NCI-H1048 (cell line): ENCODE measurements around the gene CFLAR.
"Not testable (repeated sequence)": the region's sequence is repeated elsewhere in the genome, so short reads cannot be mapped to it uniquely, and the experiment has no call there.

Experiments used
- DNase-seq: peaks from one replicate; lab custom pipeline; 2025; lab: John Stamatoyannopoulos, UW

Gene CFLAR

GRCh38 chr2:201183365-201183727 lies 67.4 kb downstream of the CFLAR start:
- DNase-seq: no peak

DNA sequence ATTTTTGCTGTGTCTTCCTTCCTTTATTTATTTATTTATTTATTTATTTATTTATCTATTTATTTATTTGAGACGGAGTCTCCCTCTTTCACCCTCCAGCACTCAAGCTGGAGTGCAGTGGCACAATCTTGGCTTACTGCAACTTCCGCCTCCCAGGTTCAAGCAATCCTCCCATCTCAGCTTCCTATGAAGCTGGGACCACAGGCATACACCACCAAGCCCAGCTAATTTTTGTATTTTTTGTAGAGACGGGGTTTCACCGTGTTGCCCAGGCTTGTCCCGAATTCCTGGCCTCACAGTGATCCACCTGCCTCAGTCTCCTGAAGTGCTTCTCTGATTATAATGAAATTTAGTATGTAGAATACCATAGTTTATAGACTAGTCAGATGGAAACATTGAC lies 67.9 kb downstream of the CFLAR start:
- not testable (repeated sequence) for DNase-seq

- not testable (repeated sequence) for DNase-seq
These were observed 68.3 kb downstream of the CFLAR start for GRCh38 chr2:201184248-201184647.

DNA sequence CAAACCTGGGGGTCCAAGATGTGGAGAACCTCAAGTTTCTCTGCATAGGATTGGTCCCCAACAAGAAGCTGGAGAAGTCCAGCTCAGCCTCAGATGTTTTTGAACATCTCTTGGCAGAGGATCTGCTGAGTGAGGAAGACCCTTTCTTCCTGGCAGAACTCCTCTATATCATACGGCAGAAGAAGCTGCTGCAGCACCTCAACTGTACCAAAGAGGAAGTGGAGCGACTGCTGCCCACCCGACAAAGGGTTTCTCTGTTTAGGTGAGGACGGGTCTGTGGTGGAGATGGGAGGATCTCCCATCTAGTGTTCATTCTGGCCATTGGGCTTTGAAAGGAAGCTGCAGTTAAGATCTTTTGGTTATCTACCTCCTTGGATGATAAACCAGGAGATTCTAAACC lies 69.9 kb downstream of the CFLAR start:
- no peak for DNase-seq

DNA sequence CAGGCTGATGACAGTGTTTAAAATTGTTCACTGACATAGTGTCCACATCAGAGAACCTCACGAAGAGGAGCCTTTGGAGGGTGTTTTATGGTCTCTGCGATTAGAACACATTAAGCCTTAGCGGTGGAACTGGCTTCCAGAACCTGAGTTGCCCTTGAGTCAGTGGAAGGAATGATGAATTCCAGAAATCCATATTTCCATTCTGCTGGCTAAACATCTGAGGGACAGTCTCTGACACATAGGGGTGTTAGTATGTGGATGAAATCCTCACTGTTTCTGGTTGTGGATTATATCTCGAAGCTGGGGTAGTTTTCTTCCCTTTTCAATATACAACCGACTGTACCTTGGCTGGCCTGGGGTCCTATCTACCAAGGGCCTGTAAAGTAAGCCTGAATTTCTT lies 71.0 kb downstream of the CFLAR start:
- DNase-seq: no peak

GRCh38 chr2:201188449-201188848 lies 72.5 kb downstream of the CFLAR start:
- DNase-seq: no peak

GRCh38 chr2:201191132-201191875 lies 75.3 kb downstream of the CFLAR start:
- no peak for DNase-seq

- no peak for DNase-seq
These were observed 78.1 kb downstream of the CFLAR start for GRCh38 chr2:201194097-201194496.

DNA sequence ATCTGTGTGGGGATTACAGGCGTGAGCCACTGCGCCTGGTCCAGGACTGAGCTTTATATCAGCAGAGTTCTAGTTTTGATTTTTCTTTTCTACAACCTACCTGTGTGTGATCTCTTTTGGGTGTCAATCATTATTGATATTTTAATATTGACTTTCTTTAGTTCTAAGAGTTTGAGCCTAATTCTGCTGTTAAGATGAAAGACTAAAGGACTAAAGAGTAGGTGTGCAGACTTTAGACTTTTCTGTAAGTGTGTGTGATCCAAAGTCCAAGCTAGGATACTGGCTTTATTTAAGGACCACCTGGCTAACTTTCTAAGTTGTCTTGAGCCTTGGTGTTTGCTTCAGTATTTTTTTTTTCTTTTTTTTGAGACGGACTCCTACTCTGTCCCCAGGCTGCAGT lies 79.4 kb downstream of the CFLAR start:
- no peak for DNase-seq

- no peak for DNase-seq
These were observed 80.0 kb downstream of the CFLAR start for GRCh38 chr2:201196003-201196402.

DNA sequence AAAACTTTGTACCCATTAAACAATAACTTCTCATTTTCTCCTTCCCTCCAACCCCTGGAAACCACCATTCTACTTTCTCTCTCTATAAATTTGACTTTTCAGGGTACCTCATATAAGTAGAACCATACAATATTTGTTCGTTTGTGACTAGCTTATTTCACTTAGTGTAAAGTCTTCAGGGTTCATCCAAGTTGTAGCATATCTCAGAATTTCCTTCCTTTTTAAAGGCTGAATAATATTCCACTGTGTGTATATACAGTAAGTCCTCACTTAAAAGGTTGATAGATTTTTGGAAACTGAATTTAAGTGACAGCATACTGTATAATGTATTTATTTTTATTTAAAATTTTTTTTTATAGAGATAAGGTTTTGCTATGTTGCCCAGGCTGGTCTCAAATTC lies 80.8 kb downstream of the CFLAR start:
- no peak for DNase-seq

- DNase-seq: no peak
These were observed 81.8 kb downstream of the CFLAR start for GRCh38 chr2:201197781-201198180.

DNA sequence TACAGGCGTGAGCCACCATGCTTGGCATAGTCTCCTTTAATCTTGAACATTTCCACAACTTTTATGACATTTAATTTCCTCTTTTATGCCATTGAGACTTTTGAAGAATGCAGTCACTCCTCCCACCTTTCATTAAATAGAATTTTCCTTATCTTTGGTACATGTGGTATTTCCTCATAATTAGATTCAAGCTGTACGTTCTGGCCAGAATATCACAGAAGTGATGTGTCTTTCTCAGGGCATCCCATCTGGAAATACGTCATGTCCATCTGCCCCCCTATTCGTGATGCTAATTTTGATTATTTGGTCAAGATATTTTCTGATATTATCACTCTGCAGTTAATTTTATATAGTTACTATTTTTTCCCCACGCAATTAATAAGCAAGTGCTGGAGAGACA lies 83.9 kb downstream of the CFLAR start:
- DNase-seq: no peak

DNA sequence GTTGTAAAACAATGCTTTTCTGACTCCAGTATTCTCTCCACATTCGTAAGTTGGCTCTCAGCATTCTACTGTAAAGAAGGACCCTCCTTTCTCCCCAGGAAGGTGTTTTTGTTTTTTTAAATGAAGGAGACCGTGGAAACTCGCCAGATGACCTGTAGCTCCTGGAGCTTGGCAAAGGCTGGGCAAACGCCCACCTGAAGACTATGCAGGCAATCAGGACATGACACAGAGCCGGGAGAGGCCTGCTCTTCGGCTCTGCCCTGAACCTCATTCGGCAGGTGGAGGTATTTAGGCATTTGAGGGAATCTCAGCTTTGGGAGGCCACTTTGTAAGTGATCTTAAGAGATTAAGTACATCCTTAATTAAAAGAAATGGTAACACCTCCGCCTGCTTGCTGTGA lies 84.4 kb downstream of the CFLAR start:
- DNase-seq: no peak

- DNase-seq: no peak
These were observed 85.4 kb downstream of the CFLAR start for GRCh38 chr2:201201371-201201770.

DNA sequence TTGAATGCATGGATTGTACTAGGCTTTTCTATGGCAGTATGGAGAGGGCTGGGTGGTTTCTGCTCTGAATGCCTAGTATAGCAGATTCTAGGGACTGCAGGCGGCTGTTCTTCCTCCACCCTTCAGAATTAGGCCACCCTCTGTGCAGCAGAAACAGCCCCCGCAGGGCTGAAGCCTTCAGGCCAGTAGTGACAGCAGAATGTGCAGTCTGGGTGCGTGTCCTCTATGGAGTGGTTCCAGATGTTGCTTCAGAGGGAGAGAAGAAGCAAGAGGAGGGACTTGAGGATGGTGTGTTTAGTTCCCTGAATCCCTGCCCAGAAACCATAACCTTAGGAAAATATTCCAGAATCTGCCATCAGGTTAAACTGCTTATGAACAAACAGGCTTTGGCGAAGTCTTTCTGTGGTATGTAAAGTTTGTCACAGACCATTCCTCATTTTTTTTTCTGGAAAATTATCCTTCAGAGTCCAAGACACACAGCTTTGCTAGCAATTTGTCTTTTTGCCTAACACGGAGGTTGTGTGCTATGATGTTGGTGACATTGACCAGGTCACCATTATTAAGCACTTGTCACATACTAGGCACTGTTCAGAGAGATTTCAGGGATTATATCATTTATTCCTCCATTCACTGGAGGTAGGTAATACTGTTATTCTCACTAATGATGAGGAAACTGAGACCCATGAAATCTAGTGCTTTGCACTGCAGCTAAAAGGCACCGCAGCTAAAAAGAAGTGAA lies 88.1 kb downstream of the CFLAR start:
- DNase-seq: no peak

DNA sequence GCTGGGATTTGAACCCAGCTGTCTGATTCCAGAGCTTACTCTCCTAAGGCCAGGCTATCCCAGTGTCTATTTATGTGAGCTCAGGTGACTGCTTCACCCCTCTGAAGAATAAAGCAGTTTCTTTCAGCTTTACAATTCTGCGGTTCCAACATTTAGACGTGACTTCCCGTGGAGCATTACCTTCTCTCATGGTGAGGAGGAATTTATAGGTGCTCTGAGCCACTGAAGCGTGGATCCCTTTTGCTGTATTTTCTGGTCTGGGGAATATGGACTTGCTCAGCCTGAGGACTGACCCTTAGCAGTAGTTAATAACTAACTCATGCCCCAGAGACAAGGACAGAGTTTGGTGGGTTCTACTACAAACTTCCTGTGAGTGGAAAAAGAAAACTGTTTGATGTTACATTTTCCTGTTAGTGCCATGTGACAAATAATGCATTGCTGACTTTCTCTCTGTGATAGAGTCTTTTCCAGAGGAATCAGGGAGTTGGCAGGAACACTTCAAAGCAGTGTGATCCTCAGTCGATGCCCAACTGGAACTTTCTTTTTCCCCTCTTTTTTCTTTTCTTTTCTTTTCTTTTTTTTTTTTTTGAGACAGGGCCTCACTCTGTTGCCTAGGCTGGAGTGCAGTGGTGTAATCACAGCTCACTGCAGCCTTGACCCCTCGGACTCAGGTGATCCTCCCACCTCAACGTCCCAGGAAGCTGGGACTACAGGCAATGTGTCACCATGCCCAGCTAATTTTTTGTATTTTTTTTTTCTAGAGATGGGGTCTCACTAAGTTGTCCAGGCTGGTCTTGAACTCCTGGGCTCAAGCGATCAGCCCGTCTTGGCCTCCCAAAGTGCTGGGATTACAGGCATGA lies 88.9 kb downstream of the CFLAR start:
- no peak for DNase-seq

DNA sequence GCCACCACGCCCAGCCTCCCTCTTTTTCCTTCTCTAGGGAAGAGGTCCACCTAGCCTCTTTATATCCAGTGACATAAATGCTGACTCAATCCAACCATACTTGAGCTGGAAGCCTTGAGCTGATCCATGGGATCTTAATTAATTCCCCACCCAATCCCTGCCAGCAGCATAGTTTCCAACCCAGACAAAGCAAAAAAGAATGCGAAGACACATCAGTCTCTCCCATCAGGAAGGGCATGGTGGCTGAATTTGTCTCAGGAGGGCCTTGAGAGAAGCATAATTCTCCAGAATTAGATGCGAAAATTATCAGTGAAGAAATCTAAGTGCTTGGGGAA lies 89.5 kb downstream of the CFLAR start:
- DNase-seq: no peak

DNA sequence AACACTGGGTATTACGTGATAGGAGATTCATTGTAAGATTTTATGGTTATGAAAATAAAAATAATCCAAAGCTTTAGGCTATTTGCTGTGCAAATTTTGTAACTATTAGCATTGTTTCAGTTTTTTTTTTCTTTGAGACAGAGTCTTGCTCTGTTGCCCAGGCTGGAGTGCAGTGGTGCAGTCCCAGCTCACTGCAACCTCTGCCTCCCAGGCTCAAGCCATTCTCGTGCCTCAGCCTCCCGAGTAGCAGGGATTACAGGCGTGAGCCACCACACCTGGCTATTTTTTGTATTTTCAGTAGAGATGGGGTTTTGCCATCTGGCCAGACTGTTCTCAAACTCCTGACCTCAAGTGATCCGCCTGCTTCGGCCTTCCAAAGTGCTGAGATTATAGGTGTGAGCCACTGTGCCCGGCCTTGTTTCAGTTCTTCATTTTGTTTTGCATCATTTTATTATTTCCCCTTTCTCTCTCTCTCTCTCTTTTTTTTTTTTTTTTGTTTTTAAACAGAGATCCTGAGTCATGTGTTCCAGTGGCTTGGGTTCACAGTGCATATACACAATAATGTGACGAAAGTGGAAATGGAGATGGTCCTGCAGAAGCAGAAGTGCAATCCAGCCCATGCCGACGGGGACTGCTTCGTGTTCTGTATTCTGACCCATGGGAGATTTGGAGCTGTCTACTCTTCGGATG lies 92.7 kb downstream of the CFLAR start:
- DNase-seq: no peak

- no peak for DNase-seq
These were observed 100.0 kb downstream of the CFLAR start for GRCh38 chr2:201215963-201216362.

- DNase-seq: no peak
These were observed 101.0 kb downstream of the CFLAR start for GRCh38 chr2:201216918-201217317.

DNA sequence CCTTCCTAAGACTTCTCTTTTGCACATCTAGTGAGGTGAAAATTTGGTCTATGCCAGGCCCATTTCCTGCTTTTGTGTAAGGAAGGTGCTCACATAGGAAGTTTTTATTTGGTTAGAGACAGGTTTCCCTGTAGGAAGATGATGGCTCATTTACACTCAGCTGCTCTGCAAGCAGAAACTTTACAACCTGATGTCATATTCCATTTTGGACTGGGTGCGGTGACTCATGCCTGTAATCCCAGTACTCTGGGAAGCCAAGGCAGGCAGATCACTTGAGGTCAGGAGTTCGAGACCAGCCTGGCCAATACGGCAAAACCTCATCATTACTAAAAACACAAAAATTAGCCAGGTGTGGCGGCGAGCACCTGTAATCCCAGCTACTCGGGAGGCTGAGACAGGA lies 102.8 kb downstream of the CFLAR start:
- DNase-seq: no peak
